ENCODE measurements around the gene TCERG1L. TPM values are rescaled to one million over a fixed set of nuclear protein-coding genes. Genes with fewer than 3 reads are reported as not detected.
"Not testable (repeated sequence)": the region's sequence is repeated elsewhere in the genome, so short reads cannot be mapped to it uniquely, and the experiment has no call there.

TCERG1L gene
- polyA plus RNA-seq, 3 donors: 0.03 to 0.16 TPM; not detected in 1

DNA sequence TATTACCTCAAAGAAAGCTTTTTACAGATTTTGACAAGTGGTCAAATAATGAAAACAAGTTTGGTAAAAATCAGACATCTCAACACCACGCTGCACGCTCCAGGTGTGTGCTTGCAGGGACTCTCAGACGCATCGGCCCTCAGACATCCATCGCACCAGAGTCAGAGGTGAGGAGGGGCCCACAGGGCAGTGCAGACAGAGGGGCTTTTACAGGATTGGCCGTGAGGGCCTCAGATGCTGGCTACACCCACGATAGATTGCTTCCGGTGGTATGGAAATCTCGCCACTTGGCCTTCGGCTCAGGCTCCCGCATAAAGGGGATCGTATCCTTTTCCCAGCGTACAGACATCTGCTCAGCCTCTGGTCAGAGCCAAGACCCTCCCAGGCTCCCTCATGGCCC is 72.1 kb downstream of the TCERG1L start:
- H3K27ac ChIP-seq (ENCODE audit: low read depth, low read length): no peak overlapping the region
- WGBS, 3 donors: 49 to 62% (median 61%) methylated on average over 13 of the region's 13 CpGs

DNA sequence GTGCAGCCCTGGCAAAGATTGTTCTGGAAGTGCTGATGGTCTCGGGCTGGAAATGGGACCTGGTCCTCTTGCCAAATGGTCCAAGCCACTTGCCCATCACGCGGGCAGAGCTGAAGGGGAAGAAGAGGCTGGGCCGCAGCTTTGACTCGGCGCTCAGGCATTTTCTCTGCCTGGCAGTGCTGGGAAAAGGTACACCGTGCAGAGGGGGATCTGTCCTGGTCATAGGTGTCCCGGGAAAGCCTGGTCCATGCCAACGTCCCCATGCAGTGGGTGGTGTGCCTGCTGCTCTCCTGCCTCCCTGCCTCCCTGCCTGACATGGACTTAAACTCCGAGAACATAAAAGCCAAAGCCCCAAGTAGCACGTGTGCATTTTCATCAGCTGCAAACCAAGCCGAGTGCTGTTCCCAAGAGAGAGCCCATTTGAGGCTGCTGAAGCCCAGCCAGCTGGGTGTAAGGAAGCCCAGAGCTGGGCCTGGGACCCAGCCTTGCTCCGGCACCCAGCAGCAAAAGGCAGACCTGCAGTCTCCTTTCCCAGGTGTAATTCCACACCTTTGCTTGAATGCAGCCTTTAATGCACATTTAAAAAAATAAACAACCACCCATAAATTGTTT is 72.7 kb downstream of the TCERG1L start:
- WGBS, 3 donors: 68 to 73% (median 70%) methylated on average over 13 of the region's 13 CpGs

DNA sequence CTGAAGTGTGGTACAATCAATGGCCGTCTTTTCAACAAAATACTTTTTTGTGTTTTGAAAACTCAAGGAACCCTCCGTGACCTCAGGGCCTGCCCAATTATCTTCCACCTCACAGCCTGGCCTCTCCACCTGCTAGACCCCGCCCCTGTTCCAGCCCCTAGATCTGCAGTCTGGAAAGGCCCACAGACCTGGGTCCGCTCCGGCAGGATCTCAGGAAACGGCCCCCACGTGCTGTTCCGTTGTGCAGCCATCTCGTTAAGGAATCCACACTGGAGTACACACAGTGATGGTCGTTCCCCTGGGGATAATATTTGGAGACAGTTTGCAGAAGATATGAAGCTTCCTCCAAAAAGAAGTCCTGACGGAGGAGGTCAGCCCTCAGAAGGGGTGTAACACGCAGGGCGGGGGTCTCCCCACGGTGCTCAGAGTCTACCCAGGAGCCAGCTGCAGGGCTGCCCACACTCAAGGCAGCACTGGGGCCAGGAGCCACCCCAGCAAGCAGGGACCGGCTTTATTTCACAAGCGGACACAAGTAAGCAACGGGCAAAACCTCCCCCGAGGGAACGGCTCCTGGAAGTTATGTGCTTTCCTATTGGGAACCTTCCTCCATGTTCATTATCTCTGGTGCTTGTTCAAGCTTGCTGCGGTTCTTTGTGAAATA is 73.4 kb downstream of the TCERG1L start:
- H3K27ac ChIP-seq (ENCODE audit: low read depth, low read length): no peak overlapping the region
- 74 to 80% (median 79%) methylated on average over 20 of the region's 20 CpGs for WGBS, 3 donors

More for the DNA sequence above, 72.7 kb downstream of the TCERG1L start:
- no peak overlapping the region for H3K27ac ChIP-seq (ENCODE audit: low read depth, low read length)

DNA sequence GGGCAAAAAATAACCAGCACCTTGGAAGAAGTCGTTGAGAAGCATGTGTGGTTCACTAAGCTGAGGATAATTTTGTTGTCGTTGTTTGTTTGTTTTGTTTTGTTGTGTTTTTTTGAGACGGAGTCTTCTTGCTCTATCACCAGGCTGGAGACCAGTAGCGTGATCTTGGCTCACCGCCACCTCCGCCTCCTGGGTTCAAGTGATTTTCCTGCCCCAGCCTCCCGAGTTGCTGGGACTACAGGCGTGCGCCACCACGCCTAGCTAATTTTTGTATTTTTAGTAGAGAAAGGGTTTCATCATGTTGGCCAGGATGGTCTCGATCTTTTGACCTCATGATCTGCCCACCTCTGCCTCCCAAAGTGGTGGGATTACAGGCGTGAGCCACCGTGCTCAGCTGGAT is 76.9 kb downstream of the TCERG1L start:
- not testable (repeated sequence) for H3K27ac ChIP-seq (ENCODE audit: low read depth, low read length)
- 87 to 92% (median 88%) methylated on average over 13 of the region's 13 CpGs for WGBS, 3 donors

DNA sequence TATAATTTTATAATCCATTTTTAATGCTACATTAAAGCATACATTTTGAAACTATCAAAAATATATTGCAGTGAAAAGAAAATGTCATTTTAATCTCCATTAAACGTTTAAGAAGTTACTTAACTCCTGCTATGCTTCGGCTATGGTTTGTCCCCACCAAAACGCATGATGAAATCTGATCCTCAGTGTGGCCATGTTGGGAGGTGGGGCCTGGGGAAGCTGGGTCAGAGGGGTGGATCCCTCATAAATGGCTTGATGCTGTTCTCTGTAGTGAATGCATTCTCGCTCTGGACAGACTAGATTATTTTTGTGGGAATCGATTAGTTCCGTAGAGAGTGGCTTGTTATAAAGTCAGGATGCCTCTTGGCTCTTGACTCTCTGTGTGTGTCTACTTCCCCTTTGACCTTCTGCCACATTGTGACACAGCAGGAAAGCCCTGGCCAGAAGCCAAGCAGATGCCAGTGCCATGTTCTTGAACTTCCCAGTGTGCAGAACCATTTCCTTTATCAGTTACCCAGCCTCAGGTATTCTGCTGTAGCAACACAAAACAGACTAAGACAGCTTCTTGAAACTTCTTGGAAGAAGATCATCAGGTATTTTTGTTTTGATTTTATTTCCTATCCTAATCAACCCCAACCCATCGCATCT is 77.8 kb downstream of the TCERG1L start:
- WGBS, 3 donors: 61 to 71% (median 65%) methylated on average over 7 of the region's 7 CpGs
- H3K27ac ChIP-seq (ENCODE audit: low read depth, low read length): no peak overlapping the region

DNA sequence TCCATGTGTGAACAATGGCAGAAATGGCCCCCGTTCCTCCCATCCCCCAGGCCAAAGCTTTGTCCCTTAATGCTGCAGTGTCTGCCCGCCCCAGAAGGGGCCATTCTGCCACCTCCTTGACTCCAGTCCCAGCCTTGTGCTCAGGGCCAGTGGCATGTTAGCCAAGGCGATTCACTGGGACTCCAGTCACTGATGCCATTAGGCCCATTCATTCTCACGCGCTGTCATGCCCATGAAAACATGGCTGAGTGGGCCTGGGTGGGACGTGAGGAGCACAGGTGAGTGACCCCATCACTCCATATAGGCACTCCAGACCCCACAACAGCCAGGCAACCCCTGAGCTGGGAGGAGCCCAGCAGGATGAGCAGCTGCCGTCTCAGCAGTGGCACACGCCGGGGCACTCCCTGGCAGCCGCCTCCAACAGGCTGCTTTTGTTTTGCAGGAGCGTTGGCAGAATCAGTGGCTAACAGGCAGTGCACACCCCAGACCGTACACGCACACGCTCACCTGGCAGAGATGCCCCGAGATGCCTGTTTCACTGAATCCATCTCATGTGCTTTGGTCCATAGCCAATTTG is 79.5 kb downstream of the TCERG1L start:
- 76 to 79% (median 79%) methylated on average over 15 of the region's 15 CpGs for WGBS, 3 donors
- no peak overlapping the region for H3K27ac ChIP-seq (ENCODE audit: low read depth, low read length)

DNA sequence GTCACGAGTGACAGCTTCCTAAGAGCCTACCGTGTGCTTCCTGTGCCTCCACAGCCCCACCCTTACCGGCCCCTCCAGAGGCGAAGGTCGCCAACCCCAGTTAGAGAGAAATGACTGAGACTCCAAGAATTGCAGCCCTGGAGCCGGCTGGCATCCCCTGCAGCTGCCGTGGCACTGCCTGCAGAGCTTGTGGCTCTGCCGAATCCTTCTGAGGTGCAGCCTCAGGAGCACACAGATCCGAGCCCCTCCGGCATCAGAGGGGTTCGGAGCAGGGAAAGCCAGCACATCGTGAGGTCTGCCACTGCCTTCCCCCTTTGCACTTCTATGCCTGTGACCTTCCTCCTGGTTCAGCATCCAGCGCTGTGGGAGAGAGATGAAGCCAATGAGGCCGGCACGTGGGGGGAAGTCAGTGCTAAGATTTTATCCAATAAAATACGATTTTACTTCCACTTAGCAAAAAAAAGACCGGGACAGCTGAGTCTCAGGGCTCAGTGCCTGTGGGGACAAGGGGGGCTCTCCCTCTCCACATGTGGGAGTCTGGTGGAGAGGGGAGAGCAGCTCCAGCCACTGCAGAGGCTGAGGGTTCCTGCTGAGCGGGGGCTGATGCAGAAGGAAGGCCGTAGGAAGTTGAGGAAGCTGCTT is 80.1 kb downstream of the TCERG1L start:
- 49 to 62% (median 56%) methylated on average over 19 of the region's 19 CpGs for WGBS, 3 donors
- no peak overlapping the region for H3K27ac ChIP-seq (ENCODE audit: low read depth, low read length)

DNA sequence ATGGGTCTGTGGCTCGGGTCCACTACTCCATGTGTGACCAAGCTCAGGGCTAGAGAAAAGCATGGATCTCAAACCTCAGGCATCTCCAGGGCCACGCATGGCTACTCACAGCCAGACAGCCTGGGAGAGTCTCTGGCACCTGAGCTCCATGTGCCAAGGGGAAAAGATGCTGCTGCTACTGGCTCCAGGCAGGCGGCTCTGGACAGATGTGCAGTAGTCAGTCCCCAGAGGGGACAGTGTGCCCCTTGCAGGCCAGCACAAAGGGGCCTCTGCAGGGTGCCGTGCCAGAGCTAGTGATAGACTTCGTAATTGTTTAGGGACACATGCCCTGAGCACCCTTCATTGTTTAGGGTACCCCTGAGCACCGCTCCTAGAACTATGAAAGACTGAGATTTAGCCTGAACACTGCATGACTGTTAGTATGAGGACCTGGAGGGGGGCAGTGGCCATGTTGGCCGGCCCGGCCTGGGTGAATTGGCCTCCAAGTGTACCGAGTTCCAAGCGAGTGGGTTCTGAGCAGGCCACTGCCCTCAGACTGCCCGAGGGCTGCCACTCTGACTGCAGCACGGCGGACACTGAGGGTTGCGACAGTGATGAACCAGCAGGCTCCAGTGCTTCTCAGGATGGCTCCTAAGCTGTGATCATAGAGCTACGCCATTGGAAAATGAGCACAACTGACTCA is 80.7 kb downstream of the TCERG1L start:
- no peak overlapping the region for H3K27ac ChIP-seq (ENCODE audit: low read depth, low read length)
- 87 to 90% (median 88%) methylated on average over 15 of the region's 15 CpGs for WGBS, 3 donors

DNA sequence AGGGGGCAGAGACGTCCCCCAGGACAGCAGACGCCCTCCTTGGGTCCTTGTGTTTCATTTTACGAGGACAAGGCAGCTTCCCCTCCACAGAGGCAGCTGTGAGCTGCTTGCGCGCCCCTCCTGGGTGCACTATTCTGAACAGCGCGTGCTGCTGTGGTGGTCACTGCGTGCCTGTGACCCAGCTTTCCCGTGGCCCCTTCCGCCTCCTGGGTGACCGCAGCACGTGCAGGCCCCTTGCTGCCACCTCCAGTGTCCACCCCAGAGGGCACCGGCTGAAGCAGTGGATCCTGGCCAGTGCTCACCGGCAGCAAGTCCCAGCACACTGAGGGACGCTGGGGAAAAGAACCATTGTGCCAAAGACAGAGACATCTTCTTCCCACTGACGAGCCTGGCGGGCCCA is 81.4 kb downstream of the TCERG1L start:
- 84 to 87% (median 86%) methylated on average over 17 of the region's 17 CpGs for WGBS, 3 donors
- no peak overlapping the region for H3K27ac ChIP-seq (ENCODE audit: low read depth, low read length)

DNA sequence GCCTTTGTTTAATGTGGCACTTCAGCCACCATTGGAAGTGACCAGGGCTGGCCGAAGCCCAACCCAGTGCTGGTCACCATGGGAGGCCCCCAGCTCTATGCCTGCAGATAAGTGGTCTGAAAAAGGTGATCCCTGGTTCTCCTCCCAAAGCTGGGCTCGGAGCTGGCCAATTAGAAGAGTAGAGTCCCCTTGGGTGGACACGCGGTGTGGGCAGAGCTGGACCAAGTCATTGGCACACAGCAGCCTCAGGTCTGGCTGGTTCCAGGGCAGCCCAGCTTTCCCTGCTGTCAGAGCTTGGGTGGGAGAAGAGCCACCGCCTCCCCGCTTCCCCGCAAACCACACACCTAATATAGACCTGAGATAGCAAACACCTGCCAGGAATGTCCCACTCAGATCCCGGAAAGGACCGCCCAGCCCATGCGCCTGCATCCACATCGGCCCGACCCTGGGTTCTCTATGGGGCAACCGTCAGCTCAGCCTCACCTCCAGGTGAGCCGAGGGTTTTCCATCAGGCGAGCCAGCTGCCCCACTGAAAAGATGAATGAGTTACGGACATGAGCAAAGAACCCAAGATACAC is 84.3 kb downstream of the TCERG1L start:
- no peak overlapping the region for H3K27ac ChIP-seq (ENCODE audit: low read depth, low read length)
- WGBS, 3 donors: 88 to 94% (median 91%) methylated on average over 16 of the region's 16 CpGs

DNA sequence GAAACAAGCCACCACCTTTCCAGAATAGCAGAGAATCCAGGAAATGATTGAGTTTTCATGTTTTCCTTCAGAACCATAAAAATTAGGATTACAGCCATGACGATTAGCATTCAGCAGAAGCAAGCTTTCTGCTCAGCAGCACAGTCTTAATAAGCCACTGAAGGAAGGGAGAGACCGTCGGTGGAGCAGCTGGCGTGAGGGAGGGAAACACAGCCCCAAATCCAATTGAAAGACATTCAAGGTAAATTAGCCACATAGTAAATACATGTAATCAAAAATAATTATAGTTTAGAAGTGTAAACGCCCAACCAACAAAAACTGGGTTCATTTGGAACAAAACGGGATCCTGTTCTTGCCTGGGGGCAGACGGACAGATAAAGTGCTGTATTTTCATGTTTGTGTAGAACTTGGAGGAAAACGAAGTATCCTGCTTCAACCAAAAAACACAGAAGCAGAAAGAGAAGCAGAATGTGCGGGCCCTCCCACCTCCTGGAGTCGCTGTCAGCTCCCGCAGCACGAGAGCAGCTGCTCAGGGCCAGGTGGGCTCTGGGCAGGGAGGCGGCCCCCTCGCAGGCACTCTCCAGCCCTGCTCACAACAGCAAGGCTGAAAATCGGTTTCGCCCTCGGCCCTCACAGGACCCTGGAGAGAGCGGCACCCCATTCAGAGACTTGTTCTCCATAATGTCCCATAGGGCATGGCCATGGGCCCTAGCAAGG is 84.9 kb downstream of the TCERG1L start:
- WGBS, 3 donors: 75 to 83% (median 80%) methylated on average over 18 of the region's 18 CpGs
- no peak overlapping the region for H3K27ac ChIP-seq (ENCODE audit: low read depth, low read length)

DNA sequence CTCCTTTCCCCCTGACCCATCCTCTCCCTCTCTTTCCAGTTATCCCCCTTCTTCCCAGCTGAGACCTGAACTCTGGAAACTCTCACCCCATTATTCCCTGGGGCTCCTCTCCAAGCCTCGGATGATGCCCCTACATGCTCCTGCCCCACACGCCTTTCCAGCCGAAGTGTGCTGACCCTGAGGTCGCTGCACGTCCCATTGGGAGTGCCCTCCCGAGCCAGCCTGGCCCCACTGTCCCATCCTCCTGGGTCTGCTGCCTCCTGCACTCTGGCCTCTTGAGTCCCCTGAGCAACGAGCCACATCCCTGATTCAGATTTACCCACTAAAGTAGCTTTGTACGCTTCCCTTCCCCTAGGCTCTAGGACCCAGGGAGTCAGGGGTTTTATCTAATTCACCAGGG is 87.4 kb downstream of the TCERG1L start:
- no peak overlapping the region for H3K27ac ChIP-seq (ENCODE audit: low read depth, low read length)
- 67 to 74% (median 68%) methylated on average over 8 of the region's 8 CpGs for WGBS, 3 donors

DNA sequence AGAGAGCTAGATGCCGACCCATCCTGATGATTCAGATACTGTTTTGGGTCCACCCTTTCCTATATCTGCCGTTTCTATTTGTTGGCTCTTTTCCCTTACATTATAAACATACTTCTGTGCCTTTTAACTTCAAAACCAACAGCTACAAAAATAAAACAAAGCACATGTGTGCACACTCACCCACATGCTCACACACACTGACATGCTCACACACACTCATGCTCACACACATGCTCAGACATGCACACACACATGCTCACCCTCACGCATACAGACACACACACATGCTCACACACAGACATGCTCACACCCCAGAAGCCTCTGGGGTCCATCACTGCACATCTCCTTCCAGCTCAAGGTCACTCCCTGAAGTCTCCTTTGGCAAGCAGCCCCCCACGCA is 88.1 kb downstream of the TCERG1L start:
- WGBS, 3 donors: 59 to 70% (median 65%) methylated on average over 4 of the region's 4 CpGs
- H3K27ac ChIP-seq (ENCODE audit: low read depth, low read length): no peak overlapping the region

DNA sequence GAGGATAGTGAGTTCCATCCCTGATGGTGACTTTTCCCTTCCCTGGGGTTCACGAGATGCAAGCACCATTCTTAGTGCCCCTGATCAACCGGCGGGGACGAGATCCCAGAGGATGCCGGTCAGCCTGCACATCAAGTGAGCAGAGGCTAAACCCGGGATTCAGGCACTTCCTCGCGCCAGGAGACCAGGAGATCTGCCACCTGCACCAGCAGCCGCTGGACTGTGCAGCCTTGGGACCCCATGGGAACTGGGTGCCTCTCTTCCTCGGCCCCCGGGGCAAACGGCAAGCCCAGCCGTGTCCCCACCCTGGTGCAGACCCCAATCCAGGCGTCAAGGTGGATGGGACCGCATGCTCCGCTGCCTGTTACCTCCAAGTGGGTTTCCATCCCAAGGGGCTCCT is 88.5 kb downstream of the TCERG1L start:
- H3K27ac ChIP-seq (ENCODE audit: low read depth, low read length): no peak overlapping the region
- WGBS, 3 donors: 85 to 93% (median 90%) methylated on average over 16 of the region's 16 CpGs

DNA sequence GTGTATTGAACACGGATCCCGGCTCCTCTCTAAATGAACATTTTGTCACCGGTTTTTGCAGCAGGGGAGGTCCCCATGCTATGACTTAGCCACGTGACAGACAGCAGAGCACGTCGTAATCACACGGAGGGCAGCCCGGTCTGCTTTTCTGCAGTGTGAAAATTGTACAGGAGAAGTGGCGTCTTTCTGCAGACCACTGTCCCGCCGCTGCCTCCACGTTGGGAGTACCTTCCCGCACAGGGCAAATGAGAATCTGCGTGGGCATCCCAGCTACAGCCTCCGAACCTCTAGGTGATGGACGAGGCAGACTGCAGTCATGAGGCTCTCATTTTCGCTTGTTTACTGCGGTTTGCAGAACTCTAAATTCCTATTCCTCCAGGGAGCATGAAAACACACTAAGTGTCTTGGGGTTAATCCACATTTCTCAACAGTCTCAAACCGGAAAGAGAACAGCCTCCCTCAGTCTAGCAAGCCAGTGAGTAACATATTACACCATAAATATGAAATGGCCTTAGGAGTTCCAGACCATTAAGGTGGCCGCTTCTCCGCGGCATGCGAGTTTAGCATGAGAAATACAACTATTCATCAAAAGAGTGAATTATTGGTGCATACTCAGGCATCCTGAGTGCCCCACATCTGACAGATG is 89.8 kb downstream of the TCERG1L start:
- 78 to 85% (median 79%) methylated on average over 23 of the region's 23 CpGs for WGBS, 3 donors
- H3K27ac ChIP-seq (ENCODE audit: low read depth, low read length): no peak overlapping the region

DNA sequence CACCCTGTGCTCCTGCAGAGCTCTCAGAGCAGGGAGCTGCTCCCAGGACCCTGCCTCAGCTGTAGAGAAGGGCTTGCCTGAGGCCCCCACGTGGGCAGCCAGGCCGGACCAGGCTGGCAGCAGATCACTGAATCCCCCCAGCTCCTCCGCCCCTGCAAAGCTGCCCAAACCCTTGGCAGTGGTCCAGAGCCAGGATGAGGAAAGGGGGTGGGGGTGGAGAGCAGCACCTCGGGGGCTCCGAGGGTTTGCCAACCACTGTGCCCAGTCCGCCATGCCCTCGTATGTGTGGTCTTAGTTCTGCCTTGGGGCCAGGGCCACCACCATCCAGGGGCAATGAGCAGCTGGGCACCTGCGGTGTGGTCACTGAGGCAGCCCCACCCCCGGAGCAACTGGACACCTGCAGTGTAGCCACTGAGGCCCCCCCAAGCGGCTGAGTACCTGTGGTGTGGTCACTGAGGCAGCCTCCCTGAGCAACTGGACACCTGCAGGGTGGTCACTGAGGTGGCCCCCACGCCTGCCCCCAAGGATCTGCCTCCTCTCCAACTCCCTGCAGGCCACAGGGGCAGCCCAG is 90.8 kb downstream of the TCERG1L start:
- 76 to 80% (median 77%) methylated on average over 11 of the region's 11 CpGs for whole genome bisulfite sequencing, 3 donors
- no peak overlapping the region for H3K27ac ChIP-seq (ENCODE audit: low read depth, low read length)

DNA sequence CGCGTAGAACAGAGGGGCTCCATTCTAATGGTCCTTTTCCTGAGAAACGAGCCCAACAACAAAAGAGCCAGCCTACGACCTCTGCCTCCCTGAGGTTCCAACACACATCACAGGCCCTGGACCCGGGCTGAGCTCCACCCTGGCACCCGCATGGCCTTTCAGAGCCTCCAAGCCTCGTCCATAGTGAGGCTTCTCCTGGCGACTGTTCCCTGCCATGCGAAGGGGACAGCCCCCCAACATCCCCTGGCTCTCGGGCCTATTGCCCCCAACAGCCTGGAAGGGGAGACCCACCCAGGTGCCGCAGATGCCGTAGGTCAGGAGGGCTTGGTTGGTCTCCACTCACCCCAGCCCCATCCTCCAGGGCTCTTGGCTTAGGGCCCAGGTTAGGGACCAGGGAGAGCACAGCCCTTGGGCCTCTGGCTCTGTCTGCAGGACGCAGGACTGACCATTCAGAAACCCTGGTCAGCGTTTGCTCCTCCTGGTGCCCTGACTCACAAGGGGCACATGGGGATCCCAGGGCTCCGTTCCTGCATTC is 91.5 kb downstream of the TCERG1L start:
- WGBS, 3 donors: 84 to 86% (median 84%) methylated on average over 15 of the region's 15 CpGs
- no peak overlapping the region for H3K27ac ChIP-seq (ENCODE audit: low read depth, low read length)

All from adipose tissue (tissue), 3 donors.